ENCODE measurements around the gene RAB42. TPM values are rescaled to one million over a fixed set of nuclear protein-coding genes. Genes with fewer than 3 reads are reported as not detected.

RAB42 gene
- polyA plus RNA-seq, 1 donor = 7.0 TPM

Other genes with a start within 250 kb of the RAB42 start
- gene PHACTR4, start 222.5 kb upstream of the RAB42 start, polyA plus RNA-seq (ENCODE audit: insufficient read length) = 30.0 TPM
- gene RCC1, start 86.2 kb upstream of the RAB42 start, polyA plus RNA-seq (ENCODE audit: insufficient read length) = 33.3 TPM
- gene TRNAU1AP, start 39.2 kb upstream of the RAB42 start, polyA plus RNA-seq (ENCODE audit: insufficient read length) = 20.9 TPM
- gene TAF12, start 50.8 kb downstream of the RAB42 start, polyA plus RNA-seq (ENCODE audit: insufficient read length) = 28.6 TPM
- gene RNU11, start 56.3 kb downstream of the RAB42 start, polyA plus RNA-seq (ENCODE audit: insufficient read length) = not detected
- gene GMEB1, start 76.5 kb downstream of the RAB42 start, polyA plus RNA-seq (ENCODE audit: insufficient read length) = 9.7 TPM
- 49.4 TPM for gene YTHDF2, start 144.7 kb downstream of the RAB42 start, polyA plus RNA-seq (ENCODE audit: insufficient read length)
- 0.74 TPM for gene OPRD1, start 219.9 kb downstream of the RAB42 start, polyA plus RNA-seq (ENCODE audit: insufficient read length)

Data from hindlimb muscle (tissue), 1 donor.